HG02798 (cell line): ENCODE measurements around the gene LMX1B.

Experiments
- ATAC-seq: cut with Tn5 transposase; IDR thresholded peaks from one replicate; pipeline ENCODE4 v1.9.1; 2021; ENCODE audit warnings: mild to moderate bottlenecking; ENCODE audit not compliant: unreplicated experiment, poor library complexity

Gene LMX1B

DNA sequence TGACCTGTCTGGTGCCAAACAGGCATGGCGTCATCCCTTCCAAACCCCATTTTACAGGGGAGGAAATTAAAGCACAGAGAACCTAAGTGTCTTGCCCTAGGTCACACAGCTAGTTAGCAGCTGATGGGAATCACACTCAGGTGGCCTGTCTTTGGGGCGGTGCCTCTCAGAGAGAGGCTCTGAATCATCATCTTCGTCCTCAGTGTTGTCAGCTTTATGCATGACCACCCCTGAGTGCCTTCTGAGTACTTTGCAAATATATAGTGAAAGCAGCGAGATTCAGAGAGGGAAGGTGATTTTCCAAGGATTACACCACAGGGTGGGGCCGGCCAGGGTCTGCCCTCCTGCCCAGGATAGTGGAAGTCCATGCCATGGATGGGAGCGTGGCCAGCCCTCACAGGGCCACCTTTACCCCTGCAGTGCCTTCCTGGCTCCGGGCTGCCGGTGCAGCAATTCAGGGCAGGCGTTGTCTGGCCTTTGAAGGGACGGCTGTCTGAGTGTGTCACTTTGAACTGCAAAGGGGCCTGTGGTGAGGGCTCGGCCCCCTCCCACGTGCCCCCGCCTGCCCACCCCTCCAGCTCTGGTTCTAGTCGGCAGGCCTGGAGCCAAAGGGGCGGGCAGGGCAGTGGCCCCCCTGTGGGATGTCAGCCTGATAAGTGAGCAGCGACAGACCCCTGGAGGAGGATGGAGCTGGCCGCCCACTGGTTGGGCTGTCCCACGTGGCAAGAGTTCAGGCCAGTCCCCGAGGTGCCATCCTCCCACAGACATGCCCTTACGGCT is 16.9 kb downstream of the LMX1B start:
- ATAC-seq: no peak

DNA sequence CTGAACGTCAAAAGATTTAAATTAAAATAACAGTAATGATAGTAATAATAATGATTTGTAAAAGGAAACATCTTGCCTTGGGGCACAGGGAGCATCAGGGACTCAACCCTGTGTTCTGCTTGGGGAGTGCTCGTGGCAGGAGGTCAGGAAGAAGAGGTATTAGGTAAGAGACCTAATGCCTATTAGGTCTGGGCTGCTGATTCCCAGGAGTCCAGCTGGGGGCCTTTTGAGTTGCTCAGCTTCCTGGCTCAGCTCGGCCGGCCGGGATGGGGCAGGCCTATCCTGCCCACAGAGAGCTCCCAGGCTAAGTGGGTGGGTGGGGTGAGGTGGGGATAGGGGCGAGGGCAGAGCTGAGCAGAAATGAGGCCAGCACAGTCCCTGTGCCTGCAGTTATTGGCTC is 17.5 kb downstream of the LMX1B start:
- ATAC-seq: no peak

DNA sequence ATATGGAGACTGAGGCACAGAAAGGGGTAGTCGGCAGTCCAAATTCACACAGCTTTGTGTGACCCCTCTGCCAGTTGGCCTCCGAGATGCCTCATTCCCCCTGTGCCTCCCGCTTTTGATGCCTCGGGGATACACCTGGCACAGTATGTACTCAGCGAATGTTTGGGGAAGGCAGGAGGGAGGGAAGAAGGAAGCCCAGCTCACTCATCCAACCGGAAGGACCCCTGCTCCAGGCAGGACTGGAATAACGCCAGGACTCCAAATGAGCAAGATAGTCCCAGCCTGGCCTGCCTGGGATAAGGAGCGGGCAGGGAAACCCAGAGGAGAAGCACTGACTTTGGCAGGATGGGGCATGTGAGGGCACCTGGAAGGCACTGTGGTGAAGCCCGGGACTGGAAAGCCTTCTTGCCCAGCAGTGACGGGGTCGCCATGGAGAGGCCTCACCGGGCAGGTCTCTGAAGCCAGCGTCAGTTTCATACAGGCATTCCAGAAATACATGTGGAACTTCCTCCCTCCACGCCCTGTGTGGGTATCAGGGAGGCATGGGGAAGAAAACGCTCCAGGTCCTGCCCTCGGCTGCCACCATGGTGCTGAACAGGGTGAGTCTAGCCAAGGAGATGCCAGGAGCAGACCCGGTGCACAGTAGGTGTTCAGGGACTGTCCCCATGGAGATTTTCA is 20.3 kb downstream of the LMX1B start:
- no peak for ATAC-seq

DNA sequence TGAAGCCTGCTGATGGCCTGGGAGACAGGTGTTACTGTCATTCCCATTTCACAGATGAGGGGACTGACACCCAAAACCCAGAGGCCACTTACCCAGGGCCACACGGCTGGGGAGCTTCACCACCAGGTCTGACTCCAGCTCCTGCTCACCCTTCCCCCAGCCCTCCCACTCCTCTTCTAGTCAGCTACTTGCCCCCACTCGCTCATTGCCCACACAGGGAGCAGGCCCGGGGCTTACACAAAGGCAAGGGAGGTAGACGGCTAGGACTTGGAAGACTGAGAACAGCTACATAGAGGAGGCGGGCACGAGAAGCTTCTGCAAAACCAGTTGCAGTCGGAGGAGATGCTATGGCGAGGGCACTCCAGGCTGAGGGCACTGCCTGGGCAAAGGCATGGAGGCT is 21.3 kb downstream of the LMX1B start:
- no peak for ATAC-seq

- no peak for ATAC-seq
Measured at GRCh38 chr9:126635661-126636439, 22.1 kb downstream of the LMX1B start.

DNA sequence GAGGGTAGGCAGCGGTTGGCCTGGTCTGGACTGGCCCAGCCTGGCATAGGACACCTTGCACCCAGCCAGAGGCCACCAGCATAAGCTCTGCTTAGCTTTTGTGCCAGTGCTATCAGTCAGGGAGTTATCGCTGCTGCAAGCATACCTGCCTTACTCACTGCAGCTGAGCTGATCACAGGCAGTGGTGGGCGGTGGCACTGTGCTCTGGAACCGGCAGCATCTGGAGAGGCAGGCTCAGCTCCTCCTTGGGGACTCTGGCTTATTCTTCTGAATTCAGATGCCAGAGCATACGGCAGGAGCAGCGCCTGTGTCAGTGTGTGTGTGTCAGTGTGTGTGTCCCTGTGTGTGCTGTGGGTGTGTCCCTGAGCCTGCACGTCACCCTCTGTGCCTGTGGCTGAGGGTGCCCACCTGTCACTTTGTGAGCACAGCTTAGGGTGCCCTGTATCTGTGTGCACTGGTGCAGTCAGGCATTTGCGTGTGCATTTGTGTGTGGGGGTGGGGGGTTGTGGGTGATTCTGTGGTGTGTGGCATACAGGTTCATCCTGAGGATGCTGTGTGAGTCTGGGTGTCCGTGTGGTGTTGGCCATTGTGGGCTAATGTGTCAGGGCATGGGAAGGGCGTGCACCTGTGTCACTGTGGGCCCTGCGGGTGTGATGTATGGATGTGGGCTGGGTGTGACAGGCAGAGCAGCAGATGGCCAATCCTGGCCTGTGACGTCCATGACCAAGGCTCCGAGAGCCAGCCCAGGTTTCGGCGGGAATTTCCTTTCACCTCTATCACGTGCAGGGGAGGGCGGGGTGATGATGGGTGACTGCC is 23.5 kb downstream of the LMX1B start:
- ATAC-seq: no peak

- ATAC-seq: no peak
Measured at GRCh38 chr9:126638571-126639132, 24.9 kb downstream of the LMX1B start.

DNA sequence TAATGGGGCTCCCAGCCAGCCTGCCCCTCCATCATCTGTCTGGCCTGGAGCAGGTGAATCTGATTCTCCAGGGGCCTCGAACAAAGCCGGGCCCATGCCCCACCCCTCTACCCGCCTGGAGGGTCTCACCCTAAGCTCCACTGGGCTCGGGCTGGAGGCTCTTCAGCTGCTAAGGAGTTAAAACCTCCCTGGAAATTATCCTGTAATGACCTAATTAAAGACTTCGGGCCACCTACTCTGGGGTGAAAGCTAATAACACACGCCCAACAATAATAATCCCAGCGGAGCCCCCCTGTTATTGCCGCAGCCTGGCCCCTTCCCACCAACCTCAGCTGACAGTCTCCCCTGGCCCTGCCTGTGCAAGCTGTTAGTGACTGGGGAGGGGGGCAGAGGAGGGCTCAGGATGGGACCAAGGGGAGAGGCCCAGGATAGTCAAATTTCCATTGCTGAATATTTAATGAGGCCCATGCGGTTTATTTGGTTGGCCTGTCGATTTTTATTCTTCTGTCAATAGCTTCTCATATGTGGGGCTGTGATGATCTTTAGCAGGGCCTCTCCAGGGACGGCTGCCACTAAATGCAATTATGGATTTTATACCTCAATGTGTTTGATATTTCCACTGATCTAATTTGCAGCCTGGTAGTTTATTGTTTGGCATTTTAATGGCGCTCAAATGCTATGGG is 25.7 kb downstream of the LMX1B start:
- no peak for ATAC-seq

DNA sequence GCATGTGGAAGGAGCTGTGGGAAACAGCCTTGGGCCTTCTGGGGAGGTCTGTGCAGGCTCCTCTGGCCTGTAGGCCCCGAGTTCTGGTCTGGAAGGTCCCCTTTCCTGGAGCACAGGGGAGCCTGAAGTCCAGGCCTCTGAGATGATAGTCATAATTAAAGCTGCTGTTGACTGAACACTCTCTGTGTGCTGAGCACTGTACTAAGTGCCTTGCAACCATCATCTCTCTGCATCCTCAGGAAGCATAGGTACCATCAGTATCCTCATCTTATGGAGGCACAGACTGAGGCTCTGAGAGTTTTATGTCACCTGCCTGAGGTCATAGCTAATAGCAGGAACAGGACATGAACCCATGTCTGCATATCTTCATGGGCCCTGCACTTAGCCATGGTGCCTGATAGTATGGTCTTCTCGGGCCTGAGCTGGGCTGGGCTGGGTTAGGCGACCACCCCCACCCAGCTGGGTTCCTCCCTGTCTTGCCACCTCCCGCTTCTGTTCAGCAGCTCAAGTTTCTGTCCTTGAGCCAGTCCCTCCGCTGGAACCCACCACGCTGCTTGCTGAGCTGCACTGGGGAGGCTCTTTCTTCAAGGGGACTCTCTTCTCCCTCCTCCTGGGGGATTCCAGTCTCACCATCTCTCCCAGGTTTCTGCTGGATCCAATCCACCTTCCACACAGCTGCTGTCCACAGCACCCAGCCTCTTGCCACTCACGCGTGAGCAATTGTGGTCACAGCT is 27.6 kb downstream of the LMX1B start:
- ATAC-seq: no peak

GRCh38 chr9:126642010-126642744 is 28.4 kb downstream of the LMX1B start:
- ATAC-seq: no peak

DNA sequence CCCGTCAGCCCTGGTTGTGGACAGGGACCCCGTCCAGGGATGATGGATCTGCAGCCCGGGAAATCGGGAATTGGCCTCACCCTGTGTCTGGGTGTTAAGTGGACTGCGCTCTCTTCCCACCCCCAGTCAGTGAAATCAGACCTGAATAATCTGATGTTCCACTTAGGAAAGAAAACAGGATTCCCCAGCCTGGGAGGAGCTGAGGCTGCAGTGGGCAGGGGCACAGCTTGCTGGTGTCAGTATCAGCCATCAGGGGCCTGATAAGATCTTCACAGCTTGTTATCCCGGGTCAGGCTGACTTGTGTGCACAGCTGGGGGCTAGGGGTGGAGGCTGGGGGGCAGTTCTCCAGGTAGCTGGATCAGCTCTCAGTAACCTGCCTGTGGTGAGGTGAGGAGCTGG is 29.1 kb downstream of the LMX1B start:
- ATAC-seq: no peak

DNA sequence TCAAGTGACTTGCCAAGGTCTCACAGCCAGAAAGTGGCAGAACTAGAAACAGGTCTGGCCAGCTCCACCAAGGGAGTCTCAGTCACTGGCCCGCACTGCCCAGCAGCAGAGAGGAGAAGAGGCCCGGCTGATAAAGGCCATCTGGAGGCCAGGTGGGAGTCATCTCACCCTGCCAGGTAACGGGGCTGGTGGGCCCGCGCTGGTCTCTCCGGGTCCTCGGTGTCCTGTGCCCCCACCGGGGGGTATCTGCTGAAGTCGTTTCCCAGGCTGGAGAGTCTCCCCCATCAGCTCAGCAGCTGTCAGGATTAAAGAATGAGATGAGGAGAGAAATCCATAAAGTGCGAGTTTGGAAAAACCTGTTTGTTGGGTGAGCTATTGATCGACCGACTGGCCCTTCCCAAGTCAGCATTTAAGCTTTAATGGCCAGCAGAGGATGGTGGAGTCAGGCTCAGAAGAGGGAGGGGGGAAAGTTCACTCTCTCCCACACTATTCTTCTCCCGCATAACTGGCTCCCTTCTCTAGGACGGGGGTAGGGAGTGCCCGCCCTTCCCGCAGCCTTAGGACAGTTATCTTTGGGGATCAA is 30.3 kb downstream of the LMX1B start:
- ATAC-seq: no peak

DNA sequence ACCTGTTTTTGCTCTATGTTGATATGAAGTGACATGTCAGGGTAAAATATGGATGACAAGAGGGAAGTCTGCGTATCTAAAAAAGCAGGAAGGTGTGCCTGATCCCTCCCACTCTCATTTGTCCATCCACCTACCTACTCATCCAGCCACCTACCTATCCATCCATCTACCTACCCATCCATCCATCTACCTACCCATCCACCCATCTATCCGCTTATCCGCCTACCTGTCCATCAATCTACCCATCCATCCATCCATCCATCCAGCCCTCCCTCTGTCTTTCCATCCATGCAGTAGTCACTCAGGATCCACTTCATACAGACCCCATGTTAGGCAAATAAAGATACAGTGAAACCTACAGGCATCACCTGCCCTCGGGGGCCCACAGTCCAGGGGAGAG is 32.4 kb downstream of the LMX1B start:
- no peak for ATAC-seq

DNA sequence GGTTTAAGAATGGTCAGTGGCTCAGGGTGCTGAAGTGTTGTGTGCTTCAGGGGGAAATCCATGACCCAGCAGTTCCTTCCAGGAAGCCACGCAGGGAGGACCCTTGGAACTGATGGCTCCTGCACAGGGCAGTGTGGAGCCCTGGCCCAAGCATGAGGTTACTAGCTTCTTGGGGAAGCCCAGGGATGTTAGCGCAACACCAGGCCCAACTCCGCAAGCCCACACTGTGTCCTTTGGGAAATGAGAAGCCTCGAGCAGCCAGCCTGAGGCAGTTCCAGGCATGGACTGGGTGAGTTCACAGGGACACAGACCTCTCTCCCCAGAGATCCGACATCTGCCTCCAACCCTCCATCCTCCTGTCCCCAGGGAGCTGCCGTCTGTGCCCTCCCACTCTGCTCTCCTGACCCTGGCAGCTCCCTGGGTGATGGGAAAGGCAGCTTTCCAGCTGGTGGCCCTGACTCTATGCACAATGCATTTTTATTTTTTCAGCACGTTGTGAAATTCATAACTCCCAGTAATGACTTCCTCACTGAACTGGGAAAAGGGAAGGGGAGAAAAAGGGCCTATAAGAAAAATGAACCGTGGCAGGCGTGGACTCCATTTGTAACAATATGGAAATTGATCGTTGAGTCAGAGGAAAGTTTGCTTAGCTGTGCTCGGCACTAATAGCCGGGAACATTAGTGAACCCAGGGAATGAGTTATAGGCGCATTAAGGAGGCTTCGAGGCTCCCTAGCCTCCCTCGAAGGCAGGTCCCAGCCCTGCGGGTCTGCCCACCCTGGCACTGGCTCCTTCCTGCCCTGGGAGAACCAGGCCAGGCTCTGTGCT is 34.1 kb downstream of the LMX1B start:
- no peak for ATAC-seq

GRCh38 chr9:126649477-126649876 is 35.7 kb downstream of the LMX1B start:
- no peak for ATAC-seq

- no peak for ATAC-seq
Measured at GRCh38 chr9:126650404-126651341, 36.9 kb downstream of the LMX1B start.
